Neural cell (in vitro differentiated cells): ENCODE measurements around the gene TTC32. TPM values are rescaled to one million over a fixed set of nuclear protein-coding genes. Genes with fewer than 3 reads are reported as not detected.

ENCODE experiments used
- H2AFZ ChIP-seq: fragments of 200-600, 300-800 bp; sonication (generic), shearing (Covaris generic); 2 replicates; pipeline ENCODE4 v1.6.0; 2014; ENCODE audit warnings: low read depth, mild to moderate bottlenecking, antibody characterized with exemption, low read length, moderate library complexity
- H3F3A ChIP-seq: fragments of 200-600 bp; shearing (Covaris generic); 2 replicates; pipeline ENCODE4 v1.6.1; 2016; ENCODE audit warnings: mild to moderate bottlenecking, moderate library complexity, mixed read lengths, antibody characterized with exemption, low read length; ENCODE audit not compliant: insufficient read depth, poor library complexity, severe bottlenecking
- H3K27ac ChIP-seq: fragments of 200-600, 300-800 bp; sonication (generic), shearing (Covaris generic); 2 replicates; pipeline ENCODE4 v1.5.1; 2014; ENCODE audit warnings: mild to moderate bottlenecking, low read length, moderate library complexity
- H3K27me3 ChIP-seq: fragments of 300-800, 200-600 bp; sonication (generic), shearing (Covaris generic); 2 replicates; pipeline ENCODE4 v1.6.0; 2014; ENCODE audit warnings: mild to moderate bottlenecking, low read depth, low read length, moderate library complexity; ENCODE audit not compliant: insufficient read depth
- H3K36me3 ChIP-seq: fragments of 300-800, 200-600 bp; sonication (generic), shearing (Covaris generic); 2 replicates; pipeline ENCODE4 v1.5.1; 2014; ENCODE audit warnings: mild to moderate bottlenecking, antibody characterized with exemption, low read length, moderate library complexity; ENCODE audit not compliant: insufficient read depth
- H3K4me2 ChIP-seq: fragments of 300-800, 200-600 bp; sonication (generic), shearing (Covaris generic); 2 replicates; pipeline ENCODE4 v1.6.0; 2014; ENCODE audit warnings: mild to moderate bottlenecking, low read length
- H3K4me3 ChIP-seq: fragments of 300-800, 200-600 bp; sonication (generic), shearing (Covaris generic); 2 replicates; pipeline ENCODE4 v1.5.1; 2014; ENCODE audit warnings: mild to moderate bottlenecking, low read length, moderate library complexity
- H3K79me2 ChIP-seq: fragments of 200-600 bp; shearing (Covaris generic); replicated peaks from 2 replicates; pipeline ENCODE4 v1.6.0; 2014; ENCODE audit warnings: mild to moderate bottlenecking, low read length, moderate library complexity; ENCODE audit not compliant: insufficient read depth
- H3K9ac ChIP-seq: fragments of 300-800, 200-600 bp; sonication (generic), shearing (Covaris generic); 2 replicates; pipeline ENCODE4 v1.6.1; 2016; ENCODE audit warnings: mild to moderate bottlenecking, low read length, mixed read lengths
- H3K9me2 ChIP-seq: fragments of 200-600 bp; shearing (Covaris generic); 2 replicates; pipeline ENCODE4 v1.6.1; 2016; ENCODE audit warnings: mild to moderate bottlenecking, low read length, mixed read lengths; ENCODE audit not compliant: insufficient read depth
- H3K9me3 ChIP-seq: fragments of 200-600, 300-800 bp; sonication (generic), shearing (Covaris generic); 2 replicates; pipeline ENCODE4 v1.6.1; 2016; ENCODE audit warnings: mild to moderate bottlenecking, mixed run types, low read length, moderate library complexity, mixed read lengths
- H4K20me1 ChIP-seq: fragments of 200-600 bp; shearing (Covaris generic); 2 replicates; pipeline ENCODE4 v1.6.1; 2016; ENCODE audit warnings: mild to moderate bottlenecking, mixed run types; ENCODE audit not compliant: insufficient read depth
- CTCF ChIP-seq: fragments of 450-650 bp; IDR thresholded peaks from 2 replicates; pipeline ENCODE4 v1.5.1; 2014; ENCODE audit warnings: antibody characterized with exemption, mild to moderate bottlenecking, moderate library complexity; ENCODE audit not compliant: poor library complexity, severe bottlenecking
- EP300 ChIP-seq: fragments of 450-650 bp; conservative IDR thresholded peaks from 2 replicates; pipeline ENCODE4 v1.6.1; 2014; ENCODE audit warnings: antibody characterized with exemption, mild to moderate bottlenecking, moderate library complexity; ENCODE audit not compliant: poor library complexity, severe bottlenecking
- EZH2 ChIP-seq: fragments of 200-600, 300-800 bp; shearing (Covaris generic), sonication (generic); IDR thresholded peaks from 2 replicates; pipeline ENCODE4 v1.6.1; 2014; ENCODE audit warnings: antibody characterized with exemption, low read length, borderline replicate concordance, mild to moderate bottlenecking; ENCODE audit not compliant: insufficient read depth, poor library complexity, severe bottlenecking
- MXI1 ChIP-seq: fragments of 450-650 bp; conservative IDR thresholded peaks from 2 replicates; pipeline ENCODE4 v1.6.1; 2014; ENCODE audit warnings: antibody characterized with exemption, mild to moderate bottlenecking; ENCODE audit not compliant: poor library complexity, severe bottlenecking
- POLR2AphosphoS5 ChIP-seq: IDR thresholded peaks from 2 replicates; pipeline ENCODE4 v1.6.1; 2012
- RAD21 ChIP-seq: fragments of 450-650 bp; conservative IDR thresholded peaks from 2 replicates; pipeline ENCODE4 v1.6.1; 2014; ENCODE audit warnings: antibody characterized with exemption, mild to moderate bottlenecking, moderate library complexity
- SMC3 ChIP-seq: fragments of 450-650 bp; conservative IDR thresholded peaks from 2 replicates; pipeline ENCODE4 v1.6.1; 2014; ENCODE audit warnings: antibody characterized with exemption, mild to moderate bottlenecking, moderate library complexity; ENCODE audit not compliant: poor library complexity
- TAF1 ChIP-seq: IDR thresholded peaks from 2 replicates; pipeline ENCODE4 v1.6.1; 2012; ENCODE audit warnings: low read depth
- polyA plus RNA-seq: library from polyadenylated mRNA; depleted of rRNA; stranded (reverse); fragments of >200 nt; gene quantifications from 2 replicates; pipeline ENCODE4 v1.2.3, GENCODE V29; 2014
- TF ChIP-seq, protein P1 (sequence below): IDR thresholded peaks from 2 replicates; pipeline ENCODE4 v1.6.1; 2012; ENCODE audit warnings: borderline replicate concordance

Gene TTC32
- polyA plus RNA-seq, 1 donor from 2014 or later = 106 TPM

DNA sequence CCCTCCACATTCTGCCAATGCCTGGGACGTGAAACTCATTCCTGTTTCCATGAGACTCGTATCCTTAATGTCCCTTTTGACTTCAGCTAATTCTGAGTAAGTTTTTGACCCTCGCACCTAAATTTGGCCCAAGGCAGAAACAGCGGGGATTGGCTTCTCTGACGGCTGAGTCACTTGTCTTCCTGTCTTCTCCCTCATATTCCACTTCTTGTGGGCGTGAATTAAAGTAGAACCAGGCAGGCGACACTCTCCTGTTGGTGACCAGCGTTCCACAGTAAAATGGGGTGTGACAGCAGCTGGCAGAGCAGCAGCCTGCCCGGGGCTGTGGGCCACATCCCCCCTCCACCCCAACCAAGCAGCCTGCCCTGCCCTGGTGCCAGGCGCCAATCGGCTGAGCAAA, 15.5 kb downstream of the TTC32 start:
- Histone ChIP-seq H4K20me1 (no peaks in the 10 kb centered on the region), H2AFZ (no peak overlapping the region), H3K36me3 (no peaks in the 10 kb centered on the region), H3K27ac (no peak overlapping the region), H3K79me2 (no peaks in the 10 kb centered on the region), H3K27me3 (no peaks in the 10 kb centered on the region), H3K9me3 (no peaks in the 10 kb centered on the region), H3K4me3 (no peak overlapping the region), H3K9me2 (no peaks in the 10 kb centered on the region), H3K4me2 (no peak overlapping the region), H3K9ac (no peak overlapping the region), H3F3A (no peaks in the 10 kb centered on the region)
- TF ChIP-seq EZH2 (no peak), MXI1 (no peak), SMC3 (no peak), RAD21 (no peak), POLR2AphosphoS5 (no peak), TAF1 (no peak), CTCF (no peak), EP300 (no peak)
- TF ChIP-seq, protein P1, sequence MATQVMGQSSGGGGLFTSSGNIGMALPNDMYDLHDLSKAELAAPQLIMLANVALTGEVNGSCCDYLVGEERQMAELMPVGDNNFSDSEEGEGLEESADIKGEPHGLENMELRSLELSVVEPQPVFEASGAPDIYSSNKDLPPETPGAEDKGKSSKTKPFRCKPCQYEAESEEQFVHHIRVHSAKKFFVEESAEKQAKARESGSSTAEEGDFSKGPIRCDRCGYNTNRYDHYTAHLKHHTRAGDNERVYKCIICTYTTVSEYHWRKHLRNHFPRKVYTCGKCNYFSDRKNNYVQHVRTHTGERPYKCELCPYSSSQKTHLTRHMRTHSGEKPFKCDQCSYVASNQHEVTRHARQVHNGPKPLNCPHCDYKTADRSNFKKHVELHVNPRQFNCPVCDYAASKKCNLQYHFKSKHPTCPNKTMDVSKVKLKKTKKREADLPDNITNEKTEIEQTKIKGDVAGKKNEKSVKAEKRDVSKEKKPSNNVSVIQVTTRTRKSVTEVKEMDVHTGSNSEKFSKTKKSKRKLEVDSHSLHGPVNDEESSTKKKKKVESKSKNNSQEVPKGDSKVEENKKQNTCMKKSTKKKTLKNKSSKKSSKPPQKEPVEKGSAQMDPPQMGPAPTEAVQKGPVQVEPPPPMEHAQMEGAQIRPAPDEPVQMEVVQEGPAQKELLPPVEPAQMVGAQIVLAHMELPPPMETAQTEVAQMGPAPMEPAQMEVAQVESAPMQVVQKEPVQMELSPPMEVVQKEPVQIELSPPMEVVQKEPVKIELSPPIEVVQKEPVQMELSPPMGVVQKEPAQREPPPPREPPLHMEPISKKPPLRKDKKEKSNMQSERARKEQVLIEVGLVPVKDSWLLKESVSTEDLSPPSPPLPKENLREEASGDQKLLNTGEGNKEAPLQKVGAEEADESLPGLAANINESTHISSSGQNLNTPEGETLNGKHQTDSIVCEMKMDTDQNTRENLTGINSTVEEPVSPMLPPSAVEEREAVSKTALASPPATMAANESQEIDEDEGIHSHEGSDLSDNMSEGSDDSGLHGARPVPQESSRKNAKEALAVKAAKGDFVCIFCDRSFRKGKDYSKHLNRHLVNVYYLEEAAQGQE = no peak

GRCh38 chr2:19885791-19886190, 16.0 kb downstream of the TTC32 start:
- H3K36me3 ChIP-seq = no peaks in the 10 kb centered on the region
- no peaks in the 10 kb centered on the region for H4K20me1 ChIP-seq
- no peaks in the 10 kb centered on the region for H3K27me3 ChIP-seq
- no peaks in the 10 kb centered on the region for H3K9me2 ChIP-seq
- H3K79me2 ChIP-seq = no peaks in the 10 kb centered on the region
- H3K4me3 ChIP-seq = no peak overlapping the region
- no peak overlapping the region for H3K4me2 ChIP-seq
- H3F3A ChIP-seq = no peaks in the 10 kb centered on the region
- no peak overlapping the region for H2AFZ ChIP-seq
- TF ChIP-seq TAF1 = no peak
- no peak for TF ChIP-seq RAD21
- no peak for TF ChIP-seq EZH2
- no peak for TF ChIP-seq POLR2AphosphoS5
- TF ChIP-seq, protein P1 = no peak
- no peak for TF ChIP-seq EP300
- TF ChIP-seq CTCF = no peak
- TF ChIP-seq MXI1 = no peak
- TF ChIP-seq SMC3 = no peak
- no peak overlapping the region for H3K27ac ChIP-seq
- H3K9me3 ChIP-seq = no peaks in the 10 kb centered on the region
- H3K9ac ChIP-seq = no peak overlapping the region
